ENCODE measurements around the gene CNTNAP4.

CNTNAP4 gene

DNA sequence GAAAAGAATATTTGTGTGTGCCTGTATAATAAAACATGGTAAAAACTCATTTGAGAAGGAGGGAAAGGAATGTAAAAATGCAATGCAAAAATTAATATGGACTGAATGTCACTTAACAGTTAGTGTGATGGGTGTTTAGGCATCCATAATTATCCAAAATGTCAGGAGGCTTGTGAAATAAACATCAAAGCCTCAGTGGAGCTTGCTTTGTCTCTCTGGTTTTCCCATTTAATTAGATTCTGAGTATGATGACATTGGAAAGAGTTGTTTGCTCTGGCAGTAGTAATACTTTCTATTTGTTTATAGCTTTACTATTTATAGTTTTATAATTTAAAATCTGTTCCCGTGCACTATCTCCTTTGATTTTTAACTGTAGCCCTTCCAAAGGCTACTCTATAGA, 51.9 kb downstream of the CNTNAP4 start:
- Histone ChIP-seq H3K36me3 (ENCODE audit: insufficient read depth) (no peaks in the 10 kb centered on the region), H3K4me2 (no peak overlapping the region), H3K9ac (no peak overlapping the region), H3K27ac (no peak overlapping the region), H4K20me1 (ENCODE audit: insufficient read depth) (no peaks in the 10 kb centered on the region), H3K4me3 (IDR thresholded peaks at IDR 0.05; ENCODE audit: insufficient read depth, low read depth, low read length) (no peak overlapping the region), H3K27me3 (ENCODE audit: insufficient read depth, low read depth) (no peaks in the 10 kb centered on the region), H2AFZ (ENCODE audit: low read depth) (no peak overlapping the region), H3K4me1 (ENCODE audit: low read depth, poor library complexity, severe bottlenecking) (no peaks in the 10 kb centered on the region), H3K79me2 (ENCODE audit: insufficient read depth, low read depth) (no peaks in the 10 kb centered on the region)
- TF ChIP-seq, protein P1, sequence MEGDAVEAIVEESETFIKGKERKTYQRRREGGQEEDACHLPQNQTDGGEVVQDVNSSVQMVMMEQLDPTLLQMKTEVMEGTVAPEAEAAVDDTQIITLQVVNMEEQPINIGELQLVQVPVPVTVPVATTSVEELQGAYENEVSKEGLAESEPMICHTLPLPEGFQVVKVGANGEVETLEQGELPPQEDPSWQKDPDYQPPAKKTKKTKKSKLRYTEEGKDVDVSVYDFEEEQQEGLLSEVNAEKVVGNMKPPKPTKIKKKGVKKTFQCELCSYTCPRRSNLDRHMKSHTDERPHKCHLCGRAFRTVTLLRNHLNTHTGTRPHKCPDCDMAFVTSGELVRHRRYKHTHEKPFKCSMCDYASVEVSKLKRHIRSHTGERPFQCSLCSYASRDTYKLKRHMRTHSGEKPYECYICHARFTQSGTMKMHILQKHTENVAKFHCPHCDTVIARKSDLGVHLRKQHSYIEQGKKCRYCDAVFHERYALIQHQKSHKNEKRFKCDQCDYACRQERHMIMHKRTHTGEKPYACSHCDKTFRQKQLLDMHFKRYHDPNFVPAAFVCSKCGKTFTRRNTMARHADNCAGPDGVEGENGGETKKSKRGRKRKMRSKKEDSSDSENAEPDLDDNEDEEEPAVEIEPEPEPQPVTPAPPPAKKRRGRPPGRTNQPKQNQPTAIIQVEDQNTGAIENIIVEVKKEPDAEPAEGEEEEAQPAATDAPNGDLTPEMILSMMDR (conservative IDR thresholded peaks at IDR 0.05; ENCODE audit: low read depth, low read length): no peak

DNA sequence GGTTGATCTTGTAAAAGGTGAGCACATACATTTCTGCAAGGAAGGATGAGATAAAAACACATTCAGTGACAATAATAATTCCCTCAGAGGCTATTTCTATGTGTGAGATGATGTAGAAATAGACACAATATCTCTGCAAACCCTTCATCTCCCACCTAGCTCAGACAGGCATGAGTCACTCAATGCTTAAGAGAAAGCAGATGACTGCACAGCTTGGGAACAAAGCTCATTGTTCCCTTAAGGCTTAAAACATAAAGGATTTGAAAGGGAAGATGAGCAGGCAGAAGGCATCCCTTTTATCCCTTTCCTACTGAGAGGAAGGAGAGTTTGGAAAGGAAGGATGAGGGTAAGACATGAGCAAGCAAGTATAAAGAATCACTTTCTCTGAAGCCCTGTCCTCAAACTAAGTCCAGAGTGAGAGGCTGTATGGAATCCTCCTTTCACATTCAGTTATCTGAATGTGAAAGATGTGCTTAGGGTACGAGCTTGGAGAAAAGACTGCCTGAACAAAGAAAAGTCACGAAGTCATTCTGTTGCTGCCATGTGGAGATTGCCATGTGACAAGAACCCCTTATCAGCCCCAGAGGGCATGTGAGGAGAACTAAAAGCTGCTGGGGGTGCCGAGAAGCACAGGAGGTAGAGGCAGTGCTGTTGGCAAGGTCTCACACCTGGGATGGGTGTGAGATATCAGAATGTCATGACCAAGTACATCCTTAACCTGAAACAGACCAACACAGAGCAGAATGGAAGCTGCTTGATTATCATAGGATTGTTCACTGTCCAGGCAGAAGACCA, 58.2 kb downstream of the CNTNAP4 start:
- H3K4me3 ChIP-seq (IDR thresholded peaks at IDR 0.05; ENCODE audit: insufficient read depth, low read depth, low read length): no peak overlapping the region
- no peak overlapping the region for H3K27ac ChIP-seq

DNA sequence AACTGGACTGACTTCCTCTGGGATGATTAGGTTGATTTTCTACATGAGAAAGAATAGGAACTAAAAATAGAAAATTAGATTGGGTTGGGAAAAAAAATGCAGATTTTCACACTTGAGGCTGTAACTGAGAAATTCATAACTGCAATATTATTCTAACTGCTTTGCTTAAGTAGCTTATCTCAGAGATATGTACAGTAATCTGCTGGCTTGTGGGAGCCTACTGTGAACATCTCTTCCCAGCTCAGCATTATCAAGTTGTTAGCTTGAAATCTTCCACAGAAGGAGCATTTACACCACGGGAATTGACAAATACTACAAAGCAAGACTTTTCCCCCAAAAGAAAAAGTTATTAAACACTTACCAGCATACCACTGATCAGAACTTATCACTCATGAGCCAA, 58.9 kb downstream of the CNTNAP4 start:
- Histone ChIP-seq H3K27ac (no peak overlapping the region), H3K9ac (no peak overlapping the region), H4K20me1 (ENCODE audit: insufficient read depth) (no peaks in the 10 kb centered on the region), H3K4me3 (IDR thresholded peaks at IDR 0.05; ENCODE audit: insufficient read depth, low read depth, low read length) (no peak overlapping the region), H3K4me1 (ENCODE audit: low read depth, poor library complexity, severe bottlenecking) (no peaks in the 10 kb centered on the region), H2AFZ (ENCODE audit: low read depth) (no peak overlapping the region), H3K79me2 (ENCODE audit: insufficient read depth, low read depth) (no peaks in the 10 kb centered on the region), H3K27me3 (ENCODE audit: insufficient read depth, low read depth) (no peaks in the 10 kb centered on the region), H3K4me2 (no peak overlapping the region), H3K36me3 (ENCODE audit: insufficient read depth) (no peaks in the 10 kb centered on the region)
- TF ChIP-seq, protein P1 (conservative IDR thresholded peaks at IDR 0.05; ENCODE audit: low read depth, low read length): no peak

More for the DNA sequence above, 58.2 kb downstream of the CNTNAP4 start:
- no peak overlapping the region for H3K9ac ChIP-seq
- no peak overlapping the region for H2AFZ ChIP-seq (ENCODE audit: low read depth)
- no peaks in the 10 kb centered on the region for H3K79me2 ChIP-seq (ENCODE audit: insufficient read depth, low read depth)
- TF ChIP-seq, protein P1 (conservative IDR thresholded peaks at IDR 0.05; ENCODE audit: low read depth, low read length): no peak
- H3K27me3 ChIP-seq (ENCODE audit: insufficient read depth, low read depth): no peaks in the 10 kb centered on the region
- no peaks in the 10 kb centered on the region for H3K36me3 ChIP-seq (ENCODE audit: insufficient read depth)
- H3K4me2 ChIP-seq: no peak overlapping the region
- H3K4me1 ChIP-seq (ENCODE audit: low read depth, poor library complexity, severe bottlenecking): no peaks in the 10 kb centered on the region
- no peaks in the 10 kb centered on the region for H4K20me1 ChIP-seq (ENCODE audit: insufficient read depth)

DNA sequence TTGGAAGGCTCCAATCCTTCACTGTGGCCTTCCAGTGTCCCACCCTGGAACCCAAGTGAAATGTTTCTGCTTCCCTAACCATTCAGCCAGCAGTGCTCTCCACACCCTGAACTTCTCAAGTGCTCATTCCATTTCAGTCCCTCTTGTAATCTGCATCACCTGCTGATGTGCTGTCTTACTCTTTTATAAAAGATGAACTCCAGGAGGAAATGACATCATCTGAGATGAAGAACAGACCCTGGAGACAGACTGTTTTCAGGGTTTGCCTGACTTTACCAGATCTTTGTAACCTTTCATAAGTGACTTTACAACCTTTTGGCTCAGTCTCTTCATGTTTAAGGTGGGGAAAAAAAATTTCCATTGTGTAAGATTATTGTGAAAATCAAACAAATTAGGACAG, 61.3 kb downstream of the CNTNAP4 start:
- Histone ChIP-seq H3K4me2 (no peak overlapping the region), H4K20me1 (ENCODE audit: insufficient read depth) (no peaks in the 10 kb centered on the region), H3K4me1 (ENCODE audit: low read depth, poor library complexity, severe bottlenecking) (no peaks in the 10 kb centered on the region), H3K4me3 (IDR thresholded peaks at IDR 0.05; ENCODE audit: insufficient read depth, low read depth, low read length) (no peak overlapping the region), H3K27me3 (ENCODE audit: insufficient read depth, low read depth) (no peaks in the 10 kb centered on the region), H2AFZ (ENCODE audit: low read depth) (no peak overlapping the region), H3K36me3 (ENCODE audit: insufficient read depth) (no peaks in the 10 kb centered on the region), H3K79me2 (ENCODE audit: insufficient read depth, low read depth) (no peaks in the 10 kb centered on the region), H3K27ac (no peak overlapping the region), H3K9ac (no peak overlapping the region)
- TF ChIP-seq, protein P1 (conservative IDR thresholded peaks at IDR 0.05; ENCODE audit: low read depth, low read length): no peak
